GM18867 (cell line): Measurements from ENCODE around the gene NCR1.
A peak's percentile ranks its signal among the peaks of the same experiment; 100 is the strongest.
"Not testable (repeated sequence)": the region's sequence is repeated elsewhere in the genome, so short reads cannot be mapped to it uniquely, and the experiment has no call there.

Experiments used
- ATAC-seq: cut with Tn5 transposase; IDR thresholded peaks from one replicate; pipeline ENCODE4 v1.9.1; 2021; ENCODE audit warnings: mild to moderate bottlenecking, moderate library complexity; ENCODE audit not compliant: unreplicated experiment

Gene NCR1

GRCh38 chr19:54906819-54907218, 871 bp downstream of the NCR1 start:
- no peak for ATAC-seq

- not testable (repeated sequence) for ATAC-seq
These were observed 2.0 kb downstream of the NCR1 start for GRCh38 chr19:54907899-54908298.

- ATAC-seq: peak; percentile 62
These were observed 10.9 kb downstream of the NCR1 start for GRCh38 chr19:54916822-54917221.

GRCh38 chr19:54918499-54918898, 12.6 kb downstream of the NCR1 start:
- ATAC-seq: no peak

GRCh38 chr19:54919646-54920563, 14.0 kb downstream of the NCR1 start:
- not testable (repeated sequence) for ATAC-seq

- ATAC-seq: no peak
These were observed 15.1 kb downstream of the NCR1 start for GRCh38 chr19:54921082-54921481.

GRCh38 chr19:54923276-54923675, 17.3 kb downstream of the NCR1 start:
- ATAC-seq: no peak

- ATAC-seq: no peak
These were observed 22.4 kb downstream of the NCR1 start for GRCh38 chr19:54928299-54928698.

GRCh38 chr19:54937926-54938325, 32.0 kb downstream of the NCR1 start:
- ATAC-seq: peak; percentile 71

- ATAC-seq: no peak
These were observed 33.0 kb downstream of the NCR1 start for GRCh38 chr19:54938906-54939305.

- ATAC-seq: not testable (repeated sequence)
These were observed 33.6 kb downstream of the NCR1 start for GRCh38 chr19:54939538-54939937.

- ATAC-seq: not testable (repeated sequence)
These were observed 37.9 kb downstream of the NCR1 start for GRCh38 chr19:54943772-54944361.

GRCh38 chr19:54947381-54947780, 41.4 kb downstream of the NCR1 start, which contains the start of gene NLRP7:
Gene NLRP7, minus strand, starts transcription at chr19:54947530.
- no peak for ATAC-seq

- no peak for ATAC-seq
These were observed 43.5 kb downstream of the NCR1 start for GRCh38 chr19:54949412-54949811.

GRCh38 chr19:54950580-54950979, 44.6 kb downstream of the NCR1 start:
- ATAC-seq: not testable (repeated sequence)

GRCh38 chr19:54952591-54953344, 46.8 kb downstream of the NCR1 start:
- no peak for ATAC-seq

- ATAC-seq: not testable (repeated sequence)
These were observed 47.4 kb downstream of the NCR1 start for GRCh38 chr19:54953345-54953713.

- no peak for ATAC-seq
These were observed 49.4 kb downstream of the NCR1 start for GRCh38 chr19:54955376-54955775.

GRCh38 chr19:54959840-54960239, 53.9 kb downstream of the NCR1 start:
- ATAC-seq: peak; percentile 38
